IPS DF 4.7 (cell line): Measurements from ENCODE around the gene CPLX3.

Experiments
- DNase-seq: peaks from one replicate; pipeline ENCODE4 v3.0.0-alpha.2; 2013; ENCODE audit warnings: low spot score; ENCODE audit errors: extremely low read depth

CPLX3 gene

DNA sequence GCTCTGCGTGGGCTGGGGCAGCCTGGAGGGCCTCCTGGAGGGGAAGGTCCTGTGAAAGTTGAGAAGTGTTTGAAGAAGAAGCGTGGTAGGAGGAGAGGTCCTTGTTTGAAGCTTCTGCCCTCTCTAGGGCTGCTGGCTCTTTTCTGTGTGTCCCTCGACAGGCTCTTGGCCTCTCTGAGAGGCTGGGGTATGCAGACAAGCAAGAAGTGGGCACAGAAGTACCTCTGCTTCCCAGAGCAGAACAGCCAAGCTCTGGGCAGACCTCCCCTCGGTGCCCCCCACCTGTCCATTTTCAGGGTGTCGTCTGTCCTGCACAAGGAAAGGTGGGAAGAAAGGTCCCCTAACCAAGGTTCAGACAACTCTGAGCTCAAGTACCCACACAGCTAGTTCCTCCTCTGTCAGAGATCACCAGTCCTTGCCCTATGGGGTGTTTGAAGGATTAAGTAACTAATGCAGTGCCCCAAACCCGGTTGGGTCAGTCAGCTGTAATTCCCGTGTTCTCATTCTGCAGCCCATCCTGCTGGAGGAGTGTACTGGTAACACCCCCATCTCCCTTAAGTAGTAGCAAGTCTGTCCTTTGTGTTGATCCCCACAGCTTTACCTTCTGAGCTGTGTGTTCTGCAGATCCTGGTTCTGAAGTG lies 38.3 kb upstream of the CPLX3 start:
- DNase-seq: no peak

DNA sequence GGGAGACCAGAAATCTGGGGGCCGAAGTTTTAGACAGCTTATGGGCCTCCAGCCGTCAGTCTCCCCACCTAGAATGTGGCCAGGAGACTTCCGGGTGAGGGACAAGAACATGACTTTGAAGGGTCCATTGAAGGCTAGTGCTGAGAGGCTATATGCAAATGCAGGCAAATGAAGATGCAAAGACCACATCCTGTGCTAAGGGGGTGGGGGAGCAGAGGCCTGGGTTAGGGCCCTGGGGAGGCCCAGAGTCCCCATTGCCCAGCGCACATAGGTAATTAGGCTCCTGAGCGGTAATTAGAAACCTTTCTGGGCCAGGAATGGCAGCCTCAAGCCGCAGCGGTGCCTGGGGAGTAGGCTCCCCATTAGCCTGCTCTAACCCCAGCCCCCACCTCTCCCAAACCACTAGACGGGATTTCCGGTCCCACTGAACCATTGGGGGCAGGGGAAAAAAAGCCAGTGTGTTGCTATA lies 37.7 kb upstream of the CPLX3 start:
- DNase-seq: no peak

DNA sequence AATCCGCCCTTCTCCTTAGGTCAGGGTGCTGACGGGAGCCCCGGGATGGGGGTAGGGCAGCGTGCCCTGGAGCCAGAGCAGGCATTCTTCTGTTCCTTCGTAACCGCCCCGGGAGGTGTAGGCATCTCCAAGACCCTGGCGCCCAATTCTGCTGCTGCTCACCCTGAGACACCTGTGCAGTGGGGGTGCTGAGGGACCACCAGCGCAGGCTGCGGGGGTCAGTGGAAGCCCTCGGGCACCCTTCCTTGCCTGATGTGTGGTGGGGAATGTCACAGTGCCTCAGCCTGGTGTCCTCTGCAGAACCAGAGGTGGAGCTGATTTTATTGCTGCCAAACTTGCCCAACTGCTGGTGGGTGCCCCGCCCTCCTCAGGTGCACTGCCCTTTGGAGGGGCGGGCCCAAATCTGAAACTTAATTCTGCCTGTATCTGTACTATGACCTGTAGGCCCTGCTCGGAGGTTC lies 37.2 kb upstream of the CPLX3 start:
- DNase-seq: no peak

DNA sequence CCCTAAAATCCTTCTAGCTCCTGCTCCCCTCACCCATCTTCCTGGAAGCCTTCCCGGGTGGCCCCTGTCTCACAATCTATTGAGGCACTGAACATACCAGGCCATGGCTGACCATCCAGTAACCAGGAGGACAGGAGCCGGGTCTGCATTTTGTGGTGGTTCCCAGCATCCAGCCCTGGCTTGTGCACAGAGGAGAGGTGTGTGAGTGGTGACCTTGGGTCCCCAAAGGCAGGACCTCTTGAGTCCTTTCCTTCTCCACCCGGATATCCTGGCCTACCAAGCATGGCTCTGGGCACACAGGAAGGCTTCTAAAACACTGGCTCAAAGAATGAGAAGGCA lies 36.7 kb upstream of the CPLX3 start:
- DNase-seq: no peak

GRCh38 chr15:74790080-74790916 lies 36.1 kb upstream of the CPLX3 start:
- no peak for DNase-seq

DNA sequence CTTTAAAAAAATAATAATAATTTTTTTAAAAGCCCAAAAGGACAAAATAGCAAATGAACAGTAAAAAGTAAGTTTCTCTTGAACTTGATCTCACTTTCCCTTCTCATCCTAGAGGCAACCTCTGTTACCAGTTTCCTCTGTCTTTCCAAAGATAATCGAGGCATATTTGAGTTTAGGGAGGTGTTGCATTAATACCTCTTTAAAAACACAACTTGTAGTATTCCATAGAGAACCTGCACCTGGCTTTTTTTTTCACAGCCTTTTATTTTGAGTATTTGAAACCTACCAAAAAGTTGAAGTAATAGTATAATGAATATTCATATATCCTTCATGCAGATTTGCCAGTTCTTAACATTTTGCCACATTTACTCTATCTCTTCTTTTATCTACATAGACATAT lies 35.4 kb upstream of the CPLX3 start:
- DNase-seq: no peak

- DNase-seq: no peak
Observed at GRCh38 chr15:74791667-74792066, 34.8 kb upstream of the CPLX3 start.

GRCh38 chr15:74792227-74793016 lies 34.0 kb upstream of the CPLX3 start:
- DNase-seq: no peak

GRCh38 chr15:74793135-74794028 lies 33.0 kb upstream of the CPLX3 start:
- no peak for DNase-seq

GRCh38 chr15:74794248-74794969 lies 32.0 kb upstream of the CPLX3 start:
- no peak for DNase-seq

- DNase-seq: no peak
Observed at GRCh38 chr15:74794970-74795349, 31.5 kb upstream of the CPLX3 start.

DNA sequence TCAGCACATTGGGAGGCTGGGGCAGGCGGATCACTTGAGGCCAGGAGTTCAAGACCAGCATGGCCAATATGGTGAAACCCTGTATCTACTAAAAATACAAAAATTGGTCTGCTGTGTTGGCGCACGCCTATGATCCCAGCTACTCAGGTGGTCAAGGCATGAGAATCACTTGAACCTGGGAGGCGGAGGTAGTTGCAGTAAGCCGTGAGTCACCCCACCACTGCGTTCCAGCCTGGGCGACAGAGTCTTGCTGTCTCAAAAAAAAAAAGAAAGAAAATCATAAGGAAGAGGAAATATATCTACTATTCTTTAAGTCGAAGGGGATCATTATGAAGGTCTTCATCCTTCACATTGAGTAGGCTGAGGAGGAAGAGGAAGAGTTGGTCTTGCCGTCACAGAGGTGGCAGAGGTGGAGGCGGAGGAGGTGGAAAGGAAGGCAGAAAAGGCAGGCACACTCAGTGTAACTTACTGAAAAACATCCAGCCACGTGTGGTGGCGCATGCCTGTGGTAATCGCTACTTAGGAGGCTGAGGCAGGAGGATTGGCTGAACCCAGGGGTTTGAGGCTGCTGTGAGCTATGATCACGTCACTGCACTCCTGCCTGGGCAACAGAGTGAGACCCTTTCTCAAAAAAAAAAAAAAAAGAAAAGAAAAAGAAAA lies 30.3 kb upstream of the CPLX3 start:
- DNase-seq: no peak

DNA sequence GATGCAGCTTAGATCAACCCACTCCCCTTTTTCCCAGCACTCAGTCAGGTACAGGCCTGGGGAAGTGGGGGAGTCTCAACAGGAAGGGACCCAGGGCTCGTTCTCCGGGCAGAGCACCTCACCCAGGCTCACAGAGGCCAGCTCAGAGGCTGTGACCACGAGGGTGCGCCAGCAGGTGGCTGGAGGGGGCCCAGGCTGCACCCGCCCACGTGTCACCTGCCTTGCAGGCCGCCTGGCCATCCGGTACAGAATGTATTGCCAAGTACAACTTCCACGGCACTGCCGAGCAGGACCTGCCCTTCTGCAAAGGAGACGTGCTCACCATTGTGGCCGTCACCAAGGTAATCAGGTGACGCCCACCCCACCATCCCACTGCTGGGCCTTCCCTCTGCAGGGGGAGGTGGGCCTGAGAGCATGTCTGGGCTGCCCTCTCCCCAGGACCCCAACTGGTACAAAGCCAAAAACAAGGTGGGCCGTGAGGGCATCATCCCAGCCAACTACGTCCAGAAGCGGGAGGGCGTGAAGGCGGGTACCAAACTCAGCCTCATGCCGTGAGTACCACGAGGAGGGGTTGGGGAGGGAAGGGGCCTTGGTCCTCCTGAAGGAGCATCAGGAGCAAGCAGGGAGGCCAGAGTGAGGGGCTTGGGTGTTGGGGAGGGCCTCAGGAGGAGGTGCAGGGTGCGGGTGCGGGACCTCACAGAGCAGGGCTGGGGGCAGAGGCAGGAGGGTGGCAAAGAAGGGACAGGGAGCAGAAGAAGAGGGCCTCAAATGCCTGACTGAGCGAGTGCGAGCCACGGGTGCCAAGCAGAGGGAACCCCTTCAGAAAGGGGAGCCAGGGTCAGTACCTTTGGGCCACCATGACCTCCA lies 27.8 kb upstream of the CPLX3 start:
- DNase-seq: no peak

DNA sequence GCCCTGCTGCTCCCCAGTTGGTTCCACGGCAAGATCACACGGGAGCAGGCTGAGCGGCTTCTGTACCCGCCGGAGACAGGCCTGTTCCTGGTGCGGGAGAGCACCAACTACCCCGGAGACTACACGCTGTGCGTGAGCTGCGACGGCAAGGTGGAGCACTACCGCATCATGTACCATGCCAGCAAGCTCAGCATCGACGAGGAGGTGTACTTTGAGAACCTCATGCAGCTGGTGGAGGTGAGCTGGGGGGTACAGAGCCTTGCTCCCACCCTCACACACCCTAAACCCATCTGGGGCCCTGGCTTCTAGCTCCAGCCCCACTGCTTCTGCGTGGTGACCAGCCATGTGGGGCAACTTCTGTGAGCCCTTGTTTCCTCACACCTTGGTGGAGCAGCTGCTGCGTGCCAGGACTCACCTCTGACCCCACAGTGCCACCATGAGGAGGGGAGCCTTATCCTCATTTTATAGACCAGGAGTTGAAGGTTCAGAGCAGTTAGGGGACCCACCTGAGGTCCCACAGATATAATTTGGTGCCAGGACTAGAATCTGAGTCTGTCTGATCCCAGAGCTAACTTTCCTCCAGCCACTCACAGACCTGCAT lies 27.1 kb upstream of the CPLX3 start:
- DNase-seq: no peak

GRCh38 chr15:74799856-74800558 lies 26.4 kb upstream of the CPLX3 start:
- DNase-seq: no peak

GRCh38 chr15:74800559-74801094 lies 25.8 kb upstream of the CPLX3 start:
- DNase-seq: no peak

- DNase-seq: no peak
Observed at GRCh38 chr15:74801311-74801997, 25.0 kb upstream of the CPLX3 start.
